HG03342 (cell line): Measurements from ENCODE around the gene RIT2.
"Not testable (repeated sequence)": the region's sequence is repeated elsewhere in the genome, so short reads cannot be mapped to it uniquely, and the experiment has no call there.

Experiments
- ATAC-seq: cut with Tn5 transposase; IDR thresholded peaks from one replicate; pipeline ENCODE4 v1.9.1; 2021; ENCODE audit warnings: mild to moderate bottlenecking, moderate library complexity; ENCODE audit not compliant: unreplicated experiment

The RIT2 gene

GRCh38 chr18:42778445-42779042 is 336.9 kb downstream of the RIT2 start:
- no peak for ATAC-seq

GRCh38 chr18:42778024-42778423 is 337.5 kb downstream of the RIT2 start:
- ATAC-seq, result no peak

GRCh38 chr18:42773870-42774269 is 341.6 kb downstream of the RIT2 start:
- ATAC-seq, result no peak

- no peak for ATAC-seq
Observed at GRCh38 chr18:42771936-42772335, 343.5 kb downstream of the RIT2 start.

- no peak for ATAC-seq
Observed at GRCh38 chr18:42765302-42765701, 350.2 kb downstream of the RIT2 start.

- ATAC-seq, result no peak
Observed at GRCh38 chr18:42760290-42760689, 355.2 kb downstream of the RIT2 start.

- no peak for ATAC-seq
Observed at GRCh38 chr18:42758852-42759251, 356.6 kb downstream of the RIT2 start.

- no peak for ATAC-seq
Observed at GRCh38 chr18:42756214-42756613, 359.3 kb downstream of the RIT2 start.

- no peak for ATAC-seq
Observed at GRCh38 chr18:42752916-42753315, 362.6 kb downstream of the RIT2 start.

- no peak for ATAC-seq
Observed at GRCh38 chr18:42746794-42747193, 368.7 kb downstream of the RIT2 start.

GRCh38 chr18:42745931-42746330 is 369.6 kb downstream of the RIT2 start:
- no peak for ATAC-seq

- ATAC-seq, result no peak
Observed at GRCh38 chr18:42745171-42745570, 370.3 kb downstream of the RIT2 start.

- no peak for ATAC-seq
Observed at GRCh38 chr18:42743373-42744138, 371.9 kb downstream of the RIT2 start.

- no peak for ATAC-seq
Observed at GRCh38 chr18:42742969-42743368, 372.5 kb downstream of the RIT2 start.

GRCh38 chr18:42742474-42742873 is 373.0 kb downstream of the RIT2 start:
- no peak for ATAC-seq

GRCh38 chr18:42741805-42742347 is 373.6 kb downstream of the RIT2 start:
- not testable (repeated sequence) for ATAC-seq

GRCh38 chr18:42741299-42741698 is 374.2 kb downstream of the RIT2 start:
- not testable (repeated sequence) for ATAC-seq

GRCh38 chr18:42736074-42736473 is 379.4 kb downstream of the RIT2 start:
- ATAC-seq, result no peak

- no peak for ATAC-seq
Observed at GRCh38 chr18:42734520-42734919, 381.0 kb downstream of the RIT2 start.

GRCh38 chr18:42730272-42730671 is 385.2 kb downstream of the RIT2 start:
- no peak for ATAC-seq

- no peak for ATAC-seq
Observed at GRCh38 chr18:42719221-42719620, 396.3 kb downstream of the RIT2 start.

- ATAC-seq, result no peak
Observed at GRCh38 chr18:42712065-42712464, 403.4 kb downstream of the RIT2 start.
